GM23338 (cell line): ENCODE data around the gene DAB1. TPM values are rescaled to one million over a fixed set of nuclear protein-coding genes. Genes with fewer than 3 reads are reported as not detected.

ENCODE experiments used
- ATAC-seq: fragments of 200-7000 bp; cut with Tn5 transposase; 3 replicates; pipeline ENCODE4 v1.9.1; 2020
- DNase-seq: peaks from one replicate; pipeline ENCODE4 v3.0.0-alpha.2; 2015; ENCODE audit warnings: low spot score
- H2AFZ ChIP-seq: fragments of 200-600 bp; sonication (generic); 2 replicates; pipeline ENCODE4 v1.8.0; 2016; ENCODE audit warnings: antibody characterized with exemption, mild to moderate bottlenecking, moderate library complexity
- H3F3A ChIP-seq: fragments of 200-600 bp; sonication (generic); replicated peaks from 2 replicates; pipeline ENCODE4 v1.8.0; 2017; ENCODE audit warnings: antibody characterized with exemption, mixed run types, low read depth
- H3K27ac ChIP-seq: fragments of 200-600 bp; sonication (generic); 2 replicates; pipeline ENCODE4 v1.6.1; 2016; ENCODE audit warnings: low read depth
- H3K27me3 ChIP-seq: fragments of 200-600 bp; sonication (generic); 2 replicates; pipeline ENCODE4 v1.8.0; 2016; ENCODE audit warnings: mild to moderate bottlenecking, mixed run types, moderate library complexity; ENCODE audit not compliant: insufficient read depth
- H3K36me3 ChIP-seq: fragments of 200-600 bp; sonication (generic); 2 replicates; pipeline ENCODE4 v1.8.0; 2016; ENCODE audit warnings: mild to moderate bottlenecking; ENCODE audit not compliant: insufficient read depth
- H3K4me1 ChIP-seq: fragments of 200-600 bp; sonication (generic); 2 replicates; pipeline ENCODE4 v1.8.0; 2016; ENCODE audit warnings: mild to moderate bottlenecking, moderate library complexity; ENCODE audit not compliant: insufficient read depth
- H3K4me2 ChIP-seq: fragments of 200-600 bp; sonication (generic); 2 replicates; pipeline ENCODE4 v1.7.1; 2017; ENCODE audit warnings: mixed run types
- H3K4me3 ChIP-seq: fragments of 200-600 bp; sonication (generic); 2 replicates; pipeline ENCODE4 v1.6.1; 2016; ENCODE audit warnings: mixed run types
- H3K79me2 ChIP-seq: fragments of 200-600 bp; sonication (generic); replicated peaks from 2 replicates; pipeline ENCODE4 v1.8.0; 2017; ENCODE audit warnings: mild to moderate bottlenecking; ENCODE audit not compliant: insufficient read depth
- H3K9me2 ChIP-seq: fragments of 200-600 bp; sonication (generic); 2 replicates; pipeline ENCODE4 v1.8.0; 2017; ENCODE audit not compliant: insufficient read depth
- H4K20me1 ChIP-seq: fragments of 200-600 bp; sonication (generic); replicated peaks from 2 replicates; pipeline ENCODE4 v1.8.0; 2017; ENCODE audit warnings: mild to moderate bottlenecking; ENCODE audit not compliant: insufficient read depth
- H3K27ac Mint-ChIP-seq: 2 replicates; pipeline ENCODE4 v1.8.0; 2020; ENCODE audit warnings: inconsistent platforms, mild to moderate bottlenecking, moderate library complexity, mixed read lengths
- H3K27me3 Mint-ChIP-seq: 3 replicates; pipeline ENCODE4 v1.8.0; 2022; ENCODE audit warnings: low read depth, mild to moderate bottlenecking, moderate library complexity, mixed read lengths, inconsistent platforms; ENCODE audit not compliant: insufficient read depth, poor library complexity
- H3K36me3 Mint-ChIP-seq: 3 replicates; pipeline ENCODE4 v1.8.0; 2021; ENCODE audit warnings: low read depth, mild to moderate bottlenecking, inconsistent platforms, moderate library complexity, mixed read lengths
- H3K4me1 Mint-ChIP-seq: 3 replicates; pipeline ENCODE4 v1.8.0; 2020; ENCODE audit warnings: mild to moderate bottlenecking, inconsistent platforms, mixed read lengths
- H3K4me3 Mint-ChIP-seq: 3 replicates; pipeline ENCODE4 v1.8.0; 2021; ENCODE audit warnings: moderate library complexity, mild to moderate bottlenecking, inconsistent platforms, mixed read lengths
- H3K9me3 Mint-ChIP-seq: 3 replicates; pipeline ENCODE4 v1.8.0; 2020; ENCODE audit warnings: moderate library complexity, mild to moderate bottlenecking, inconsistent platforms, mixed read lengths
- CREB1 ChIP-seq: fragments of 250-450 bp; sonication (Bioruptor Pico); IDR thresholded peaks from 2 replicates; pipeline ENCODE4 v1.5.0; 2020; ENCODE audit warnings: low read depth, mild to moderate bottlenecking, moderate library complexity
- CTCF ChIP-seq, 2 experiments: fragments of 200-600 bp in 1 of 2; sonication (generic) in 1 of 2; conservative IDR thresholded peaks; 2 replicates each; pipeline versions ENCODE4 v1.5.1 to v1.6.1; 2016 to 2017; ENCODE audit warnings: antibody characterized with exemption in 2 of 2, low read depth in 2 of 2, mild to moderate bottlenecking in 2 of 2, moderate library complexity in 1 of 2
- ETS1 ChIP-seq: IDR thresholded peaks from 2 replicates; pipeline ENCODE4 v1.6.1; 2016; ENCODE audit warnings: antibody characterized with exemption
- EZH2 ChIP-seq: fragments of 200-600 bp; sonication (generic); IDR thresholded peaks from one replicate; pipeline ENCODE4 v1.8.0; 2017; ENCODE audit warnings: antibody characterized with exemption, mild to moderate bottlenecking, low read depth; ENCODE audit not compliant: unreplicated experiment
- JUNB ChIP-seq: IDR thresholded peaks from one replicate; pipeline ENCODE4 v1.6.1; 2016; ENCODE audit warnings: antibody characterized with exemption; ENCODE audit not compliant: unreplicated experiment
- NANOG ChIP-seq: IDR thresholded peaks from 2 replicates; pipeline ENCODE4 v1.6.1; 2016; ENCODE audit warnings: antibody characterized with exemption, borderline replicate concordance
- POLR2AphosphoS5 ChIP-seq: IDR thresholded peaks from 2 replicates; pipeline ENCODE4 v1.6.1; 2016; ENCODE audit warnings: antibody characterized with exemption, low read depth
- STAT1 ChIP-seq: IDR thresholded peaks from one replicate; pipeline ENCODE4 v1.6.1; 2016; ENCODE audit warnings: antibody characterized with exemption; ENCODE audit not compliant: unreplicated experiment
- ZNF114 ChIP-seq: fragments of 250-450 bp; sonication (Bioruptor Pico); IDR thresholded peaks from 2 replicates; pipeline ENCODE4 v1.5.0; 2020; ENCODE audit warnings: mild to moderate bottlenecking, moderate library complexity
- ZNF331 ChIP-seq: fragments of 250-450 bp; sonication (Bioruptor Pico); IDR thresholded peaks from 2 replicates; pipeline ENCODE4 v1.5.0; 2020; ENCODE audit warnings: low read depth, mild to moderate bottlenecking, moderate library complexity
- ZNF462 ChIP-seq: fragments of 250-450 bp; sonication (Bioruptor Pico); IDR thresholded peaks from 2 replicates; pipeline ENCODE4 v1.5.0; 2020; ENCODE audit warnings: mild to moderate bottlenecking, moderate library complexity
- polyA plus RNA-seq: library from polyadenylated mRNA; unstranded; fragments of >200 nt; fragmentation: Nextera tagmentation; extraction: Ambion mirVana; gene quantifications from 2 replicates; pipeline ENCODE4 v1.2.1, GENCODE V29; 2016
- total RNA-seq: library from RNA; depleted of rRNA; stranded (reverse); fragments of >200 nt; shearing (Covaris generic); gene quantifications from 2 replicates; pipeline ENCODE4 v1.2.3, GENCODE V29; 2014

The DAB1 gene
- total and polyA plus RNA-seq, 2 experiments from 2014 or later: 12.8 to 14.5 TPM

- H3F3A ChIP-seq: no peaks in the 10 kb centered on the region
- DNase-seq (no peak), ATAC-seq (no peak)
- no peak overlapping the region for H3K4me3 Mint-ChIP-seq
- H3K27me3 Mint-ChIP-seq: peaks cover 7% of the 10 kb centered on the region
- H3K4me1 ChIP-seq: 0 out of 2 replicates have a peak, but pooled peaks cover 2% of the 10 kb centered on the region
- peaks cover 6% of the 10 kb centered on the region for H3K36me3 Mint-ChIP-seq
- no peaks in the 10 kb centered on the region for H3K27me3 ChIP-seq
- H3K4me2 ChIP-seq: no peak overlapping the region
- H2AFZ ChIP-seq: no peak overlapping the region
- no peaks in the 10 kb centered on the region for H3K36me3 ChIP-seq
- H4K20me1 ChIP-seq: no peaks in the 10 kb centered on the region; the same call in 1 of the 2 replicates
- TF ChIP-seq CTCF (conservative IDR thresholded peaks at IDR 0.05; ENCODE audit: low read depth in 2 of 2) (no peak), POLR2AphosphoS5 (no peak), ETS1 (no peak), ZNF114 (CRISPR knock-in tag) (no peak), ZNF462 (CRISPR knock-in tag) (no peak), STAT1 (no peak), EZH2 (no peak), ZNF331 (no peak), NANOG (no peak), CREB1 (CRISPR knock-in tag) (no peak), JUNB (no peak)
- peaks cover 4% of the 10 kb centered on the region; the same call in 2 of the 3 replicates for H3K4me1 Mint-ChIP-seq
- no peak overlapping the region for H3K4me3 ChIP-seq
- no peaks in the 10 kb centered on the region for H3K9me2 ChIP-seq
- no peak overlapping the region for H3K27ac Mint-ChIP-seq
- peaks cover 6% of the 10 kb centered on the region; the same call in 2 of the 3 replicates for H3K9me3 Mint-ChIP-seq
- no peaks in the 10 kb centered on the region for H3K79me2 ChIP-seq
- H3K27ac ChIP-seq: no peak overlapping the region
These were observed 389.1 kb downstream of the DAB1 start for GRCh38 chr1:57034713-57035112.
